Mesothelial cell of epicardium (in vitro differentiated cells): Measurements from ENCODE around the gene CEP112. TPM values are rescaled to one million over a fixed set of nuclear protein-coding genes. Genes with fewer than 3 reads are reported as not detected.
"Not testable (repeated sequence)": the region's sequence is repeated elsewhere in the genome, so short reads cannot be mapped to it uniquely, and the experiment has no call there.

Source experiments
- DNase-seq, 2 experiments: peaks; one replicate each; pipeline ENCODE4 v3.0.0; 2021; ENCODE audit warnings: low spot score in 2 of 2; ENCODE audit not compliant: unreplicated experiment in 2 of 2
- H3K27ac Mint-ChIP-seq: 2 replicates; pipeline ENCODE4 v1.8.0; 2021; ENCODE audit warnings: mixed read lengths
- H3K27me3 Mint-ChIP-seq: 2 replicates; pipeline ENCODE4 v1.8.0; 2021; ENCODE audit warnings: low read depth, mixed read lengths
- H3K36me3 Mint-ChIP-seq: 2 replicates; pipeline ENCODE4 v1.8.0; 2021; ENCODE audit warnings: mixed read lengths
- H3K4me1 Mint-ChIP-seq: 2 replicates; pipeline ENCODE4 v1.8.0; 2021; ENCODE audit warnings: mixed read lengths
- H3K4me3 Mint-ChIP-seq: 2 replicates; pipeline ENCODE4 v1.8.0; 2021; ENCODE audit warnings: mild to moderate bottlenecking, moderate library complexity, mixed read lengths
- H3K9me3 Mint-ChIP-seq: 2 replicates; pipeline ENCODE4 v1.8.0; 2021; ENCODE audit warnings: mixed read lengths
- total RNA-seq: library from RNA; stranded (reverse); gene quantifications from 3 replicates; pipeline ENCODE4 v1.2.1, GENCODE V29; 2021
- TF ChIP-seq, protein P1 (sequence below): fragments of 200-600 bp; sonication (generic); IDR thresholded peaks from one replicate; pipeline ENCODE4 v1.5.0; 2021; ENCODE audit warnings: antibody characterized with exemption; ENCODE audit not compliant: unreplicated experiment

The CEP112 gene
- total RNA-seq, 1 donor from 2014 or later: 24.0 TPM

DNA sequence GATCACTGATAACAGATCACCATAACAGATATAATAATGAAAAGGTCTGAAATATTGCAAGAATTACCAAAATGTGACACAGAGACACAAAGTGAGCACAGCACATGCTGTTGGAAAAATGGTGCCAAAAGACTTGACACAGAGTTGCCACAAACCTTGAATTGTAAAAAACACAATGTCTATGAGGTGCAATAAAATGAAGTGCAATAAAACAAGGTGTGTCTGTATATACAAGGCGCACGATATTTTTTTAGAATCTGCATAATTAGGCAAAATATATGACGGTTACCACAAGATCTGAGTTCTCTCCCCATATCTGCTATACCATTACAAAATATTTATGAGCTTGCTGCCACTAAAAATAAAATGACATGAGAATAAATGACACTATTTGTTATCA, 458.6 kb downstream of the CEP112 start:
- DNase-seq: no peak
- Mint-ChIP-seq H3K27me3 (no peaks in the 10 kb centered on the region), H3K4me1 (peaks cover 8% of the 10 kb centered on the region), H3K4me3 (no peak overlapping the region), H3K27ac (no peak overlapping the region), H3K9me3 (peaks cover 14% of the 10 kb centered on the region), H3K36me3 (peaks cover 16% of the 10 kb centered on the region)
- TF ChIP-seq, protein P1, sequence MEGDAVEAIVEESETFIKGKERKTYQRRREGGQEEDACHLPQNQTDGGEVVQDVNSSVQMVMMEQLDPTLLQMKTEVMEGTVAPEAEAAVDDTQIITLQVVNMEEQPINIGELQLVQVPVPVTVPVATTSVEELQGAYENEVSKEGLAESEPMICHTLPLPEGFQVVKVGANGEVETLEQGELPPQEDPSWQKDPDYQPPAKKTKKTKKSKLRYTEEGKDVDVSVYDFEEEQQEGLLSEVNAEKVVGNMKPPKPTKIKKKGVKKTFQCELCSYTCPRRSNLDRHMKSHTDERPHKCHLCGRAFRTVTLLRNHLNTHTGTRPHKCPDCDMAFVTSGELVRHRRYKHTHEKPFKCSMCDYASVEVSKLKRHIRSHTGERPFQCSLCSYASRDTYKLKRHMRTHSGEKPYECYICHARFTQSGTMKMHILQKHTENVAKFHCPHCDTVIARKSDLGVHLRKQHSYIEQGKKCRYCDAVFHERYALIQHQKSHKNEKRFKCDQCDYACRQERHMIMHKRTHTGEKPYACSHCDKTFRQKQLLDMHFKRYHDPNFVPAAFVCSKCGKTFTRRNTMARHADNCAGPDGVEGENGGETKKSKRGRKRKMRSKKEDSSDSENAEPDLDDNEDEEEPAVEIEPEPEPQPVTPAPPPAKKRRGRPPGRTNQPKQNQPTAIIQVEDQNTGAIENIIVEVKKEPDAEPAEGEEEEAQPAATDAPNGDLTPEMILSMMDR: no peak

DNA sequence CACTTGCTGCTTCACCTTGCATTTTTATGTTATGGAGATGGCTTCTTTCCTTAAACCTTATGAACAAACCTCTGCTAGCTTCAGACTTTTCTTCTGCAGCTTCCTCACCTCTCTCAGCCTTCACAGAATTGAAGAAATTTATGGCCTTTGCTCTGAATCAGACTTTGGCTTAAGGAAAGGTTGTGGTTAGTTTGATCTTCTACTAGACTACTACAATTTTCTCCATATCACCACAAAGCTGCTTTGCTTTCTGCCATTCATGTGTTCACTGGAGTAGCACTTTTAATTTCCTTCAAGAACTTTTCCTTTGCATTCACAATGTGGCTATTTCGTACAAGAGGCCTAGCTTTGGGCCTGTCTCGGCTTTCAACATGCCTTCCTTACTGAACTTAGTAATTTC, 459.3 kb downstream of the CEP112 start:
- H3K27ac Mint-ChIP-seq, H3K4me1 Mint-ChIP-seq, H3K27me3 Mint-ChIP-seq, DNase-seq, H3K4me3 Mint-ChIP-seq: not testable (repeated sequence)
- peaks cover 16% of the 10 kb centered on the region for H3K36me3 Mint-ChIP-seq
- H3K9me3 Mint-ChIP-seq: peaks cover 20% of the 10 kb centered on the region

DNA sequence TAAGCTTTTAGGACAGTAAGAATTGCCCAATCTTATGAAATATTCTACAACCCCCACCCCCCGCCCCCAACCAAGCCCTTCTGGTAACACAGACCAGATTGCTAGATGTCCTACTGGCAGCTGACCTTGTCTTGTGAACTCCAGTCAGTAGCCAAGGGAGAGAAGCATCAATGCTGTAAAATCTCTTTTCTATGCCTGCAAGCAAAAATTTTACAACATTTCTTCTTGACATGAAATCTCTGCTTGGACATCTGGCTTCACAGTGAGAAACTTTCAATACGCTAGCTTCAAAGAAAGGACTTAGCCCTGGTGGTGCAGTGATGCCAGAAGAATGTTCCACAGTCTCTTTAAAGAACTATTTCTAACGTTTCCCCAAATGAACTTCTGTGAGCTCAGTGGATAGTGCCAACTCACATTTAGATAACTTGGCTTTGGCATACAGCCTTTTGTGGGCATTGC, 461.2 kb downstream of the CEP112 start:
- TF ChIP-seq, protein P1: no peak
- Mint-ChIP-seq H3K9me3 (peaks cover 25% of the 10 kb centered on the region), H3K36me3 (peaks cover 14% of the 10 kb centered on the region), H3K27me3 (no peaks in the 10 kb centered on the region), H3K4me3 (no peak overlapping the region), H3K4me1 (peaks cover 8% of the 10 kb centered on the region), H3K27ac (no peak overlapping the region)
- no peak for DNase-seq

DNA sequence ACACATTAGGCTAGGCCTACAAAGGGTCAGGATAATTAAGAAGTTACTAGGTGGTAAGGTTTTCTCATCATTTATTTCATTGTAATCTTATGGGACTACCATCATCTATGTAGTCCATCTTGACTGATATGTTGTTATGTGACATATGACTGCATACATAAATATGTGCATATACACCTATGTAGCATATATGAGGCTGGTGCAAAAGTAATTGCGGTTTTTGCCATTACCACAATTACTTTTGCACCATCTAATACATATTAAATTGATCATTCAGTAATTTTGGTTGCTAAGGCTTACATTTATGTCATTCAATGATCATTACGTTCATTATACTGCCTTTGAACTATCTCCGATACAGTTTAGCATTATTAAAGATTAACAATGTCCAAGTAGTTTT, 462.7 kb downstream of the CEP112 start:
- peaks cover 25% of the 10 kb centered on the region for H3K9me3 Mint-ChIP-seq
- no peak overlapping the region for H3K4me3 Mint-ChIP-seq
- DNase-seq: no peak
- H3K27me3 Mint-ChIP-seq: no peaks in the 10 kb centered on the region
- H3K4me1 Mint-ChIP-seq: peaks cover 13% of the 10 kb centered on the region
- peaks cover 14% of the 10 kb centered on the region for H3K36me3 Mint-ChIP-seq
- TF ChIP-seq, protein P1: no peak
- no peak overlapping the region for H3K27ac Mint-ChIP-seq

DNA sequence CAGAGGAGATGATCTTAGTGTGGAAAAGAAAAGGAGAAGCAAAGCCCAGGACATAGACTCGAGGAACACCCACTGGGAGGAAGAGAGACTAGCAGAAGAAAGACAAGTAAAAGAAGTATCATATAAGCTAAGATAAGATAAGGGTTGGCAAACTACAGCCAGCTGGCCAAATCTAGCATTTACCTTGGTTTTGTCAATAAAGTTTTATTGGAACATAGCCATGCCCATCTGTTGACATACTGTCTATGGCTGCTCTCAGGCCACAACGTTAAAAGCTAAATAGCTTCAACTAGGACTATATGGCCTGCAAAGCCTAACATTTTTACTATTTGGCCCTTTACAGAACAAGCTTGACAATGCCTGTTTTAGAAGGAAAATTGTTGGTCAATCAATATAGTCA, 464.1 kb downstream of the CEP112 start:
- no peak overlapping the region for H3K27ac Mint-ChIP-seq

DNA sequence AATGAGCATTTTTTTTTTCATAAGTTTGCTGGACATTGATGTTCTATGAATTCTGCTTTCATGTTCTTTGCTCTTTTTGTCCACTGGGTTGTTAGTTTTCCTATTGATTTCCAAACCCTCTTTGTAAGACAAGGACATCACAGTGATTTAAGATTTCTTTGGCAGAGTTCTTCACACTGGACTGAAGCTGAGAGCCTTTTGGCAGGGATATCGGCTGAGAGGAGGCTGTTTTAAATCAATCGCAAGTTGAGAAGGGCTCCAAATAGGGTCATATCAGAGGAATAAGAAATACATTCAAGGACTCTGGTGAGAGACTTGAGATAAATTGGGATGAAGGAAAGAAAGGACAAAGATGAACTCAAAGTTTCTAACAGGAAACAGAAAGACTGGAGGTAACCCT, 464.7 kb downstream of the CEP112 start:
- no peak overlapping the region for H3K27ac Mint-ChIP-seq
- H3K4me3 Mint-ChIP-seq: no peak overlapping the region
- H3K4me1 Mint-ChIP-seq: peaks cover 31% of the 10 kb centered on the region
- H3K27me3 Mint-ChIP-seq: no peaks in the 10 kb centered on the region
- H3K9me3 Mint-ChIP-seq: peaks cover 18% of the 10 kb centered on the region
- peaks cover 5% of the 10 kb centered on the region for H3K36me3 Mint-ChIP-seq
- TF ChIP-seq, protein P1: no peak
- no peak for DNase-seq

More for the DNA sequence above, 464.1 kb downstream of the CEP112 start:
- Mint-ChIP-seq H3K4me3 (no peak overlapping the region), H3K9me3 (peaks cover 22% of the 10 kb centered on the region), H3K36me3 (peaks cover 9% of the 10 kb centered on the region), H3K27me3 (no peaks in the 10 kb centered on the region), H3K4me1 (peaks cover 26% of the 10 kb centered on the region)
- TF ChIP-seq, protein P1: no peak
- no peak for DNase-seq
